OCI-LY7 (cell line): ENCODE results near the gene ALPG. TPM values are rescaled to one million over a fixed set of nuclear protein-coding genes. Genes with fewer than 3 reads are reported as not detected.
"Not testable (repeated sequence)": the region's sequence is repeated elsewhere in the genome, so short reads cannot be mapped to it uniquely, and the experiment has no call there.

Experiments
- BruUV-seq: library from RNA; stranded (reverse); fragments of 400-500 nt; replicated peaks from 2 replicates; lab custom pipeline; 2021; lab: Mats Ljungman, UMichigan
- CTCF ChIA-PET: fragments of 300-600 bp; sonication (Branson Sonifier 250); formaldehyde crosslinking; loops from one replicate; lab custom pipeline; 2022; ENCODE audit warnings: antibody characterized with exemption; ENCODE audit not compliant: unreplicated experiment; lab: Charles Lee
- POLR2A ChIA-PET: fragments of 300-600 bp; sonication (Branson Sonifier 250); formaldehyde crosslinking; loops from one replicate; lab custom pipeline; 2022; ENCODE audit warnings: antibody characterized with exemption; lab: Charles Lee
- DNase-seq: peaks from one replicate; pipeline ENCODE4 v3.0.0-alpha.2; 2015; ENCODE audit warnings: low spot score
- H2AFZ ChIP-seq: fragments of 200-600 bp; sonication (generic), shearing (Covaris generic); 2 replicates; pipeline ENCODE4 v1.6.1; 2014; ENCODE audit warnings: mild to moderate bottlenecking, antibody characterized with exemption, low read length, moderate library complexity
- H3K27ac ChIP-seq: fragments of 200-600 bp; sonication (generic); 2 replicates; pipeline ENCODE4 v1.5.1; 2014; ENCODE audit warnings: mixed run types, low read depth, mild to moderate bottlenecking, moderate library complexity, low read length, inconsistent platforms; ENCODE audit not compliant: poor library complexity, severe bottlenecking
- H3K36me3 ChIP-seq: fragments of 200-600 bp; sonication (generic); 2 replicates; pipeline ENCODE4 v1.6.1; 2014; ENCODE audit warnings: mild to moderate bottlenecking, antibody characterized with exemption, low read length, moderate library complexity, mixed read lengths; ENCODE audit not compliant: insufficient read depth
- H3K4me1 ChIP-seq: fragments of 200-600 bp; sonication (generic); 2 replicates; pipeline ENCODE4 v1.5.1; 2014; ENCODE audit warnings: mild to moderate bottlenecking, low read length; ENCODE audit not compliant: insufficient read depth, poor library complexity, severe bottlenecking
- H3K4me2 ChIP-seq: fragments of 200-600 bp; sonication (generic); 2 replicates; pipeline ENCODE4 v1.6.1; 2014; ENCODE audit warnings: mild to moderate bottlenecking, low read length
- H3K4me3 ChIP-seq: fragments of 200-600 bp; sonication (generic); 2 replicates; pipeline ENCODE4 v1.5.1; 2014; ENCODE audit warnings: mild to moderate bottlenecking, low read depth, low read length; ENCODE audit not compliant: poor library complexity, severe bottlenecking
- H3K79me2 ChIP-seq: fragments of 200-600 bp; sonication (generic); 2 replicates; pipeline ENCODE4 v1.6.1; 2016; ENCODE audit warnings: low read depth, mild to moderate bottlenecking, low read length, moderate library complexity, mixed read lengths; ENCODE audit not compliant: insufficient read depth
- H3K9me2 ChIP-seq: fragments of 200-600 bp; sonication (generic); 2 replicates; pipeline ENCODE4 v1.6.1; 2016; ENCODE audit warnings: mild to moderate bottlenecking, low read length, mixed read lengths; ENCODE audit not compliant: insufficient read depth
- H3K9me3 ChIP-seq: fragments of 200-600 bp; sonication (generic); 2 replicates; pipeline ENCODE4 v1.6.1; 2014; ENCODE audit warnings: mild to moderate bottlenecking, mixed run types, low read length, mixed read lengths
- H4K20me1 ChIP-seq: fragments of 200-600 bp; sonication (generic); 2 replicates; pipeline ENCODE4 v1.6.1; 2014; ENCODE audit warnings: mild to moderate bottlenecking, antibody characterized with exemption, low read length, moderate library complexity, mixed read lengths; ENCODE audit not compliant: insufficient read depth
- EZH2phosphoT487 ChIP-seq: fragments of 200-600 bp; sonication (generic); IDR thresholded peaks from 2 replicates; pipeline ENCODE4 v1.6.1; 2018; ENCODE audit warnings: low read depth, borderline replicate concordance, mild to moderate bottlenecking, mixed run types, antibody characterized with exemption, low read length, moderate library complexity, mixed read lengths
- intact Hi-C: fragments of 100-400 bp; cut with micrococcal nuclease; formaldehyde crosslinking; loops from one replicate; pipeline ENCODE4 v1.10.0; 2022; ENCODE audit not compliant: unreplicated experiment
- total RNA-seq, 2 experiments: library from RNA; depleted of rRNA in 1 of 2; stranded (reverse); fragments of >200 nt in 1 of 2; shearing (Covaris generic) in 1 of 2; gene quantifications; 2 replicates each; pipeline ENCODE4 v1.2.3, GENCODE V29; 2014 to 2022
- TF ChIP-seq, protein P1 (sequence below): fragments of 200-600 bp; sonication (generic); conservative IDR thresholded peaks from 2 replicates; pipeline ENCODE4 v1.5.1; 2014; ENCODE audit warnings: mild to moderate bottlenecking, antibody characterized with exemption, low read length, moderate library complexity, mixed read lengths

ALPG gene
- total RNA-seq, 2 experiments from 2014 or later: not detected

DNA sequence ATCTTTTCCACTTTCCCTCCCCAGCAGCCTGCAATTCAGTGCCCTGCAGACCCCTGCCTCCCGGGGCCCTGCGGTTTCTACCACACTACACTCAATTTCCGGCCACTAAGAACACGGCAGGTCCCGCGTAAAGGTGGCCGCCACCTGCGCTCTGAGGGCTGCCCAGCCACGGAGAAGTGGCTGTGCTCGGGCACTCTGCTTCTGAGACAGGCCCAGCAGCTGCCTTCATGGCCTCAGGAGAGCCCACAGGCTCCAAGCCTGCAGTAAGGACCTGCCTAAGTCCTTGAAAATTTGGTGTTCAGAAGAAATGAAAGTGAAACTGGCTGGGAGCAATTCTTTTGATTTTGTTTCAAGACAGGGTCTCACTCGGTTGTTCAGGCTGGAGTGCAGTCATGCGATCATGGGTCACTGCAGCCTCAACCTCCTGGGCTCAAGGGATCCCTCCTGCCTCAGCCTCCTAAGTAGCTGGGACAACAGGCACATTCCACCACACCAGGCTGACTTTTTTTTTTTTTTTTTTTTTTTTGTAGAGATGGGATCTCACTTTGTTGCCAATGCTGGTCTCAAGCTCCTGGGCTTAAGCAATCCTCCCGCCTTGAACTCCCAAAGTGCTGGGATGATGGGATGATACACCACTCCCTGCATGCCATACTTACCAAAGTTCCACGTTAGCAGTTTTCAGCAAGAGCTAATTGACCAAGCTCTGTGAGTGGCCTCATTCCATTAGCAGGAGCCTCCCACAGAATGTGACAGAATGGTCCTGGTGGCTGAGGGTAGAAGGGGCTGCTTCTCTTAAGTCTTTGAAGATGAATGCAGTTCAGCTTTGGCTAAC, 42.6 kb upstream of the ALPG start:
- Histone ChIP-seq H3K4me1 (peaks cover 23% of the 10 kb centered on the region), H3K4me3 (peak overlapping the region; percentile 48), H4K20me1 (no peaks in the 10 kb centered on the region), H3K79me2 (no peaks in the 10 kb centered on the region), H3K9me3 (no peaks in the 10 kb centered on the region), H3K4me2 (peak overlapping the region; percentile 60), H2AFZ (peak overlapping the region; percentile 94), H3K36me3 (no peaks in the 10 kb centered on the region), H3K27ac (peak overlapping the region; percentile 22), H3K9me2 (no peaks in the 10 kb centered on the region)
- ChIA-PET CTCF (no interaction called here), POLR2A (interaction anchor here (0.6 to 0.9 kb wide), 2 partner anchors 10 to 1650 kb away, joined by 3 to 5 read pairs; no protein-coding TSS in a partner anchor)
- intact Hi-C loops: loop anchor here (10.0 kb wide), 1 partner anchor 161 kb away; the partner anchor contains the start of genes CHRND and PRSS56
- TF ChIP-seq EZH2phosphoT487: no peak
- TF ChIP-seq, protein P1, sequence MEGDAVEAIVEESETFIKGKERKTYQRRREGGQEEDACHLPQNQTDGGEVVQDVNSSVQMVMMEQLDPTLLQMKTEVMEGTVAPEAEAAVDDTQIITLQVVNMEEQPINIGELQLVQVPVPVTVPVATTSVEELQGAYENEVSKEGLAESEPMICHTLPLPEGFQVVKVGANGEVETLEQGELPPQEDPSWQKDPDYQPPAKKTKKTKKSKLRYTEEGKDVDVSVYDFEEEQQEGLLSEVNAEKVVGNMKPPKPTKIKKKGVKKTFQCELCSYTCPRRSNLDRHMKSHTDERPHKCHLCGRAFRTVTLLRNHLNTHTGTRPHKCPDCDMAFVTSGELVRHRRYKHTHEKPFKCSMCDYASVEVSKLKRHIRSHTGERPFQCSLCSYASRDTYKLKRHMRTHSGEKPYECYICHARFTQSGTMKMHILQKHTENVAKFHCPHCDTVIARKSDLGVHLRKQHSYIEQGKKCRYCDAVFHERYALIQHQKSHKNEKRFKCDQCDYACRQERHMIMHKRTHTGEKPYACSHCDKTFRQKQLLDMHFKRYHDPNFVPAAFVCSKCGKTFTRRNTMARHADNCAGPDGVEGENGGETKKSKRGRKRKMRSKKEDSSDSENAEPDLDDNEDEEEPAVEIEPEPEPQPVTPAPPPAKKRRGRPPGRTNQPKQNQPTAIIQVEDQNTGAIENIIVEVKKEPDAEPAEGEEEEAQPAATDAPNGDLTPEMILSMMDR: no peak; the same call in 1 of the 2 replicates
- BruUV-seq: no TSS peak
- DNase-seq: peak; percentile 64

DNA sequence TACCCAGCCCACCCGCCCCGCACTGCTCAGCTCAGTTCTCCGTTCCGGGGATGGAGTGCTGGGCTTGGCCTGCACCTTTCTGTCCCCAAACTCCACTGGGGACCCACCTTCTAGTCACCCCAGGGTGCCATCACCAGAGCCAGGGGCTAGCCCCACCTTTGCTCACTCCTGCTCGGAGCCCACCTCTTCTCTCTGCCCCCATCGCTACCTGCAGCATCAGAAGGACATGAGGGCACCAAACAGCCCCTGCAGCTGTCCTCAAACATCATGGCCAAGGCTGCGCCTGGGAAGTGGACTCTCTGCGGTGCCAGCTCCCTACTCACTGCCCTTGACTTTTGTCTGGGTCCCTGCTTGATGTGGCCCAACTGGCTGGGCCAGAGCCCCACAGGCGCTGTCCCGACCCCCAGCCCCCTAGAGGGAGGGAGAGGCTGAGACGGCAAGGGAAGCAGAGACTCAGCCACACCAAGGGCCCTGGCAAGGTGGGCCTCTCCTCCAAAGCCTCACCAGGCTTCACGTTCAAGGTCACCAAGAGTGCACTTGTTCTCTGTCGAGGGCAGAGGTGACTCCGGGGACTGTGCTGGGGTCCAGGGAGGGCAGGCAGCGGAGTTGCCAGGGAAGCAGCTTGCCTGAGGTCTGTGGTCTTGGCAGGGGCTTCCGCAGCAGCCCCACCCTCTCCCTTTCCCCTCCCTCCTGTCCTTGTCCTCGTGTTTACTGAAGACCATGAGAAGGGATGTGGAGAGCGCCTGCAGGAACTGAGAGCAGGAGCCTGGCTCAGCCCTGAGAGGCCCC, 41.6 kb upstream of the ALPG start:
- H2AFZ ChIP-seq, H3K4me2 ChIP-seq, H3K79me2 ChIP-seq, DNase-seq, CTCF ChIA-PET, H3K4me3 ChIP-seq, H3K9me2 ChIP-seq, H3K27ac ChIP-seq, BruUV-seq, H3K36me3 ChIP-seq, H4K20me1 ChIP-seq, H3K9me3 ChIP-seq: not testable (repeated sequence)
- intact Hi-C loops: loop anchor here (10.0 kb wide), 1 partner anchor 160 kb away; the partner anchor contains the start of genes CHRND and PRSS56
- peaks cover 23% of the 10 kb centered on the region for H3K4me1 ChIP-seq
- POLR2A ChIA-PET: interaction anchor here (0.9 kb wide), 1 partner anchor 9 kb away, joined by 3 read pairs; no protein-coding TSS in a partner anchor

DNA sequence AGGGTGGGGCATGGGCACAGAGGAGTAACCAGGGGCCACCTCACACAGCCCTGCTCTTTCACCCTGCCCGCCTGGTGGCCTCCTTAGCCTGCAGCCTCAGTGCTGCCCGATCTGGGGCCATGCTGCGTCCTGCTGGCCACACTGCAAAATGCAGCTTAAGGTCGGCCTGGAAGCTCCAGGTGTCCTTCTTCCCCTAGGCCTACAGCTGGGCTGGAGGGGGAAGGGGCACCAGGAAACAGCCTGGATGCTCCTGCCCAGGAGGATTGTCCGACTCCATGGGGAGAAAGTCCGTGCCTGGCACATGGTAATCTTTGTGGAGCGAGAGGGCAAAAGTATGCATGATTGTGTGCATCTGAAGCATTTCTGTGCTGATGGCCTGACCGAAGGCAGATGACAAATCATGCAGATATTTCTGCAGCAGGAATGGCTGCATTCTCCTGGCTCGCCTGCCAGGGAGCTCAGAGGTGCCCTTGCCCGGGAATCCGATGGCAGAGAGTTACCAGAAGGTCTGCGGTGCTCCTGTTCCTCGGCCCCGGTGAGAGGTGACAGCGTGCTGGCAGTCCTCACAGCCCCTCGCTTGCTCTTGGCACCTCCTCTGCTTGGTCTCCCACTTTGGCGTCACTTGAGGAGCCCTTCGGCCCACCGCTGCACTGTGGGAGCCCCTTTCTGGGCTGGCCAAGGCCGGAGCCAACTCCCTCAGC, 40.9 kb upstream of the ALPG start:
- Histone ChIP-seq H3K4me2 (no peak overlapping the region), H4K20me1 (no peaks in the 10 kb centered on the region), H3K4me3 (no peak overlapping the region), H3K9me2 (no peaks in the 10 kb centered on the region), H3K4me1 (peaks cover 23% of the 10 kb centered on the region), H3K36me3 (no peaks in the 10 kb centered on the region), H2AFZ (no peak overlapping the region), H3K27ac (no peak overlapping the region), H3K79me2 (no peaks in the 10 kb centered on the region), H3K9me3 (no peaks in the 10 kb centered on the region)
- DNase-seq: peak; percentile 21
- TF ChIP-seq, protein P1: peak; percentile 33; the same call in 1 of the 2 replicates
- no peak for TF ChIP-seq EZH2phosphoT487
- intact Hi-C loops: loop anchor here (10.0 kb wide), 1 partner anchor 159 kb away; the partner anchor contains the start of genes CHRND and PRSS56
- ChIA-PET POLR2A (no interaction called here), CTCF (interaction anchor here (0.6 kb wide), 1 partner anchor 638 kb away, joined by 3 read pairs; no protein-coding TSS in a partner anchor)
- no TSS peak for BruUV-seq

DNA sequence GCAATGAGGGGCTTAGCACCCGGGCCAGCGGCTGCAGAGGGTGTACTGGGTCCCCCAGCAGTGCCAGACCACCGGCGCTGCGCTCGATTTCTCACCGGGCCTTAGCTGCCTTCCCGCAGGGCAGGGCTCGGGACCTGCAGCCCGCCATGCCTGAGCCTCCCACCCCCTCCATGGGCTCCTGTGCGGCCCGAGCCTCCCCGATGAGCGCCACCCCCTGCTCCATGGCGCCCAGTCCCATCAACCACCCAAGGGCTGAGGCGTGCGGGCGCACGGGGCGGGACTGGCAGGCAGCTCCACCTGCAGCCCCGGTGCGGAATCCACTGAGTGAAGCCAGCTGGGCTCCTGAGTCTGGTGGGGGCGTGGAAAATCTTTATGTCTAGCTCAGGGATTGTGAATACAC, 40.2 kb upstream of the ALPG start:
- H3K27ac ChIP-seq, DNase-seq, H3K36me3 ChIP-seq, H3K9me3 ChIP-seq, POLR2A ChIA-PET, H4K20me1 ChIP-seq, BruUV-seq, H3K4me2 ChIP-seq, H3K79me2 ChIP-seq, H3K9me2 ChIP-seq, H2AFZ ChIP-seq, H3K4me3 ChIP-seq, CTCF ChIA-PET: not testable (repeated sequence)
- intact Hi-C loops: loop anchor here (10.0 kb wide), 1 partner anchor 158 kb away; the partner anchor contains the start of genes CHRND and PRSS56
- H3K4me1 ChIP-seq: peaks cover 27% of the 10 kb centered on the region
